22Rv1 (cell line): ENCODE results near the gene SLC7A8.

ENCODE experiments used
- H3K27ac ChIP-seq: fragments of 450-650 bp; 2 replicates; pipeline ENCODE4 v1.5.1; 2017
- ZFX ChIP-seq: fragments of 450-650 bp; IDR thresholded peaks from 2 replicates; pipeline ENCODE4 v1.6.1; 2017; ENCODE audit warnings: antibody characterized with exemption, borderline replicate concordance
- TF ChIP-seq, protein P1 (sequence below): fragments of 450-650 bp; IDR thresholded peaks from 2 replicates; pipeline ENCODE4 v1.5.1; 2017; ENCODE audit warnings: mild to moderate bottlenecking

SLC7A8 gene

DNA sequence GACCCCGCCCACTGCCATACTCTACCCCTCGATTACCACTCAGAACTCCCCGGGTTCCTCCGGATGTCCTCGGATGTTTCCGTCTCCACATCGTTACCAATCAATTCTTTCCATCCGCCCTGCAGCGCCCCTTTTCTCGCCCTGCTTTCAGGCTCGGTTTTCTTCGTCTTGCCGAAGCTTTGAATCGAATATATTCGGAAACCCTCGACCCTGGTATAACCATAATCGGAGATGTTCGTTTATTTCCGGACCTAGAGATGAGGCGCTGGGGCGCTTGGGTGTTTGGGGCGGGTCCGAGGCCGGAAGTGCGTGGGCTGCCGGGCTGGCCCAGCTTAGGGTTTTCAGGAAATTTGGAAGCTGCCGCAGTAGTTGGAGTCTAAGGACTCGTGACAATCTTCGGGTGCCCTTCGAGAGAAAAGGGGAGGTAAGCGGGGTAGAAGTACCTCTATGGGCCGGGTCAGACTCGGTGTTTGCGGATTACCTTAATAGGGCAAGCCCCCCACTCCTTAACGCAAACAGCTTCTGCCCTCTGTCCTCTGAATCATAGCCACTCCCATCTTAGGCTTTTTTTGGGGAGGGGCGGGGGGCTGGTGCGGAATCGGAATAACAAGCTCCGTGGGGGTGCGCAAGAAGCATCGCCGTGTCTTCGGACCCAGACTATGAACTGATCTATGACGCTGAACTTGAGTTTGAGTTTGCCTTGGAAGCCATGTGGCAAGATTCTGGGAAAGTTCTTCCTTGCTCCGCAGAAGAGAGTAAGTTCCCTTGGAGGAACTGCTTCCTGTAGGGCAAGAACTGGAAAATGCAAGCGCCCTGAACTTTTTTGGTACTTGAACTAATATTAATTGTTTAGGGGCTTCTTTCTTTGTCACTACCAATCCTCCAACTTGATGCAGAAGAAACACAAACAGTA lies 88.0 kb downstream of the SLC7A8 start, which contains the start of gene C14orf119:
Gene C14orf119, plus strand, starts transcription at position 310 of the 913 bp plus-strand sequence. CDS start 2,154 bp downstream, outside the sequence.
- H3K27ac ChIP-seq, result peak within 1 kb of the TSS; percentile 92
- TF ChIP-seq, protein P1, sequence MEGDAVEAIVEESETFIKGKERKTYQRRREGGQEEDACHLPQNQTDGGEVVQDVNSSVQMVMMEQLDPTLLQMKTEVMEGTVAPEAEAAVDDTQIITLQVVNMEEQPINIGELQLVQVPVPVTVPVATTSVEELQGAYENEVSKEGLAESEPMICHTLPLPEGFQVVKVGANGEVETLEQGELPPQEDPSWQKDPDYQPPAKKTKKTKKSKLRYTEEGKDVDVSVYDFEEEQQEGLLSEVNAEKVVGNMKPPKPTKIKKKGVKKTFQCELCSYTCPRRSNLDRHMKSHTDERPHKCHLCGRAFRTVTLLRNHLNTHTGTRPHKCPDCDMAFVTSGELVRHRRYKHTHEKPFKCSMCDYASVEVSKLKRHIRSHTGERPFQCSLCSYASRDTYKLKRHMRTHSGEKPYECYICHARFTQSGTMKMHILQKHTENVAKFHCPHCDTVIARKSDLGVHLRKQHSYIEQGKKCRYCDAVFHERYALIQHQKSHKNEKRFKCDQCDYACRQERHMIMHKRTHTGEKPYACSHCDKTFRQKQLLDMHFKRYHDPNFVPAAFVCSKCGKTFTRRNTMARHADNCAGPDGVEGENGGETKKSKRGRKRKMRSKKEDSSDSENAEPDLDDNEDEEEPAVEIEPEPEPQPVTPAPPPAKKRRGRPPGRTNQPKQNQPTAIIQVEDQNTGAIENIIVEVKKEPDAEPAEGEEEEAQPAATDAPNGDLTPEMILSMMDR, result no peak
- TF ChIP-seq ZFX, result no peak

DNA sequence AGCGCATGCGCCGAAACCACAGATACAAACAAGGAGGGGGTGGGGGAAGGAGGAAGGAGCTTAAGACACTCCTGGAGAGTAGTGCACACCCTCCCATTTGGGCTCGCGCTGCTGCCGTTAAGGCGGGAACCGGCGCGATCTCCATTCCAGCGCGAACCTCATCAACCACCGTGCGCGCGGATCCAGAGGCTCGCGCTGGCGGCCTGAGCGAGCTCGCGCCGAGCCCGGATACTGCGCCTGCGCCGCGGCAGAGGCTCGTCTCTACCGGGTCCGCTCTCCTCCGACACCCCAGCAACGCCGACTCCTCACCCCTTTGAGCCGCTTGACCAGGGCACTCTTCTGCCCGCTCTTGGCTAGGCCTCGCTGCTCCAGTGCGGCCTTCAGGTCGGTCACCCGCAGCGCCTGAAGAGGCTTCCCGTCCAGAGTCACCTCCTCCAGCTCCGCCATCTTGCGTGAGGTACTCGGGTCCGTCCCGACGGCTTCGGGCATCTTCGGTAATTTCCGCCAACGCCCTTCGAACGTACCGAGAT lies 88.7 kb downstream of the SLC7A8 start, which contains the start of gene ACIN1:
Gene ACIN1, minus strand, starts transcription at position 471 of the 530 bp plus-strand sequence. Its CDS starts 24 bp downstream, at position 447.
- TF ChIP-seq, protein P1, result 0 out of 2 replicates have a peak, but pooled peaks have one; percentile 2
- TF ChIP-seq ZFX, result no peak
- H3K27ac ChIP-seq, result peak within 1 kb of the TSS; percentile 92

DNA sequence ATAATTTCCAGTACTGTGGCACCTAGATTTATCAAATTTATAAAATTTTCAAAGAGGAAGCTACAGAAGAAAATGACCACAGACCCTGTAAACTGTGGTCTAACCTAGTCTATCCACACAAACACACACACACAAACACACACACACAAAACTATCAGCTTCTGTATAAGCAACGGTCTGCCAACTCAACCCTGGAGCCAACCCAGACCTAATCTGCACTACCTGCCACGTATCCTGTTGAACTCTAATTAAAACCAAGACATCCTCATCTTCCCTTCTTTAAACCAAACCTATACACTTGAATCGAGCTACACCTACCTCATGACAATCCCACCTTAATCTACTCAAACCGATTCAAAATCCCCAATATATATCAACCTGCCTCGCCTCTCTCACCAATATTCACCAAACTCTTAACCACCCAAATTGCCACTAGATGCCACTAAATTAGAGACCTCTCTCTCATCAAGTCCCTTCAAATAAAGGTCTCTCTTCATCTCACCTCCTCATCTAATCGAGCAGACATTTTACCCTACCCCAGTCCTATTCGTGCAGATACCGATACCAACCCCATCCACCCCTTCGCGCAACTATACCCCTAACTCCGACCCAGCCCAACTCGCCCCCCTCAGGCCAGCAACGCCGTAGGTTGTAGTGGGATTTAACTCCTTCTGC lies 89.3 kb downstream of the SLC7A8 start:
- peak overlapping the region; percentile 92 for H3K27ac ChIP-seq
- no peak for TF ChIP-seq ZFX
- TF ChIP-seq, protein P1, result no peak; the same call in 1 of the 2 replicates

DNA sequence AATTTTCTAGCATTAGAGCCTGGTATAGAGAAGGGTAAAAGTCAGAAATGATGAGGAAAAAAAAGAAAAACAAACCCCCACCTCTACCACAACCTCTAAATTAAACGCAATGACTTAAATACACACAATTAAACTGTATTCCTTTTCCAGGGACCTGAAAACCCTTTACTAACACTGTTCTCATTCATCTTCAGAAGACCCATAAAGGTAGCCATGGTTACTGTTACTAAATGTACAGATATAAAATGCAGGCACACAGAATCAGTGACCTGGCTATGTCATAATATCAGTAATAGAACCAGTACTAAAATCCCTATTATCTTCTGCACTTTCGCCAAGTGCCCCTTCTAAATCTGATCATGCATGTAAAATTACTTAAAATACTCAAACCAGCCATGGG lies 89.9 kb downstream of the SLC7A8 start:
- H3K27ac ChIP-seq, result peak overlapping the region; percentile 92; the same call in 1 of the 2 replicates
- TF ChIP-seq ZFX, result no peak
- TF ChIP-seq, protein P1, result no peak

DNA sequence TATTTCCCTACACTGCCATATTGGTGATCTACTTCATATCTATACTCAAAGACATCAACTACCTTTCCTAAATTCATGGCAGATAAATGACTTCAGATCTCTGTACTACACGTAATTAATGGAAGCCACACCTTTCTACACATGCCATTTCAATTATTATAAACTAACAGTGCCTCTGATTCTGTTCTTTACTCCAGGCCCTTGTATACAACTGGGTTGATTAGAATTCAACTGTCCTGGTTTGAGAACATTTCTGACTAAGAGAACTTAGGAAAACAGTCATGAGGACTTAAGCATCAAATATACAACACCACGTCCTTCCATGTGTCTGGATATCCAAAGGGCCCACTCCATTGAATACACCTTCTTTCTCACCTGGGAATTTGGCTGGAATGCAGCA lies 90.4 kb downstream of the SLC7A8 start:
- TF ChIP-seq, protein P1, result no peak
- no peak for TF ChIP-seq ZFX
- H3K27ac ChIP-seq, result no peak overlapping the region

DNA sequence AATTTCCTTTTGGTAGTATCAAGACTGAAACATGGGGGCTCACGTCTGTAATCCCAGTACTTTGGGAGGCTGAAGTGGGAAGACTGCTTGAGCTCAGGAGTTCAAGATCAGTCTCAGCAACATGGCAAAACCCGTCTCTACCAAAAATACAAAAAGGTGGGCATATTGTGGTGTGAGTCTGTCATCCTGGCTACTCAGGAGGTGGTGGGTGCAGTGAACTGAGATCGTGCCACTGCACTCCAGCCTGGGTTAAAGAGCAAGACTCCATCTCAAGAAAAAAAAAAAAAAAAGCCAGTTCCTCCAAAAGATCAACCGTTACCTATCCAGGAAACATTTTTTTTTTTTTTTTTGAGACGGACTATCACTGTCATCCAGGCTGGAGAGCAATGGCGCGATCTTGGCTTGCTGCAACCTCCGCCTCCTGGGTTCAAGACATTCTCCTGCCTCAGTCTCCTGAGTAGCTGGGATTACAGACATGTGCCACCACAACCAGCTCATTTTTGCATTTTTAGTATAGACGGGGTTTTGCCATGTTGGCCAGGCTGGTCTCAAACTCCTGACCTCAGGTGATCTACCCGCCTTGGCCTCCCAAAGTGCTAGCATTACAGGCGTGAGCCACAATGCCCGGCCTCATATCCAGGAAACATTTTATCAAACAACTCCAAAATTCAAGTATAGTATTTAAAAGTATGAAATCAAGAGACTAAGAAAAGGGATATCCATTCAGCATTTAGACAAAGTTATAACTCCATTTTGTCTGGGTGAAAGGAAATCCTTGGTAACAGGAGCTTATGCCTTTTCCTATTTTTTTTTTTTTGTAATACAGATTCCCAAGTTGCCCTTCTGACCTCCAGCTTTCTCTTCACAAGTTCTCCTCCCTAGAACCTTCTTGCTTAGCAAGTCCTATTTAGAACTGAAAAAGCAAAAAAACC lies 91.9 kb downstream of the SLC7A8 start:
- TF ChIP-seq, protein P1, result no peak
- TF ChIP-seq ZFX, result no peak
- no peak overlapping the region for H3K27ac ChIP-seq
